ENCODE results near the gene EBNA1BP2.

GRCh38 chr1:43188106-43188505, 16.0 kb upstream of the EBNA1BP2 start:
- TF ChIP-seq CTCF (IDR thresholded peaks at IDR 0.05) (no peak), POLR2A (IDR thresholded peaks at IDR 0.05) (no peak), POLR2AphosphoS5 (IDR thresholded peaks at IDR 0.05) (no peak)
